OCI-M1 (cell line): Measurements from ENCODE around the gene ATAD1.
A peak's percentile ranks its signal among the peaks of the same experiment; 100 is the strongest.
"Not testable (repeated sequence)": the region's sequence is repeated elsewhere in the genome, so short reads cannot be mapped to it uniquely, and the experiment has no call there.

Experiments used
- DNase-seq: peaks from one replicate; lab custom pipeline; 2025; lab: John Stamatoyannopoulos, UW

Gene ATAD1

GRCh38 chr10:87753995-87754866 is 63.8 kb downstream of the ATAD1 start:
- no peak for DNase-seq

GRCh38 chr10:87752566-87752965 is 65.5 kb downstream of the ATAD1 start:
- DNase-seq, result no peak

- no peak for DNase-seq
These were observed 66.8 kb downstream of the ATAD1 start for GRCh38 chr10:87751274-87751673.

- DNase-seq, result no peak
These were observed 67.2 kb downstream of the ATAD1 start for GRCh38 chr10:87750817-87751216.

GRCh38 chr10:87750001-87750671 is 67.9 kb downstream of the ATAD1 start:
- DNase-seq, result peak; percentile 33

- DNase-seq, result not testable (repeated sequence)
These were observed 69.8 kb downstream of the ATAD1 start for GRCh38 chr10:87748244-87748643.

- no peak for DNase-seq
These were observed 71.1 kb downstream of the ATAD1 start for GRCh38 chr10:87746911-87747310.

GRCh38 chr10:87744606-87745005 is 73.4 kb downstream of the ATAD1 start:
- DNase-seq, result no peak

- DNase-seq, result not testable (repeated sequence)
These were observed 74.9 kb downstream of the ATAD1 start for GRCh38 chr10:87742992-87743610.

GRCh38 chr10:87740254-87740655 is 77.8 kb downstream of the ATAD1 start:
- no peak for DNase-seq

GRCh38 chr10:87739703-87740102 is 78.3 kb downstream of the ATAD1 start:
- no peak for DNase-seq

- DNase-seq, result not testable (repeated sequence)
These were observed 79.8 kb downstream of the ATAD1 start for GRCh38 chr10:87738253-87738652.

GRCh38 chr10:87734987-87735827 is 82.8 kb downstream of the ATAD1 start:
- DNase-seq, result peak; percentile 80

- DNase-seq, result no peak
These were observed 84.9 kb downstream of the ATAD1 start for GRCh38 chr10:87733081-87733480.

- DNase-seq, result no peak
These were observed 88.1 kb downstream of the ATAD1 start for GRCh38 chr10:87729940-87730339.

- no peak for DNase-seq
These were observed 93.2 kb downstream of the ATAD1 start for GRCh38 chr10:87724789-87725188.

- no peak for DNase-seq
These were observed 94.5 kb downstream of the ATAD1 start for GRCh38 chr10:87723500-87723899.

GRCh38 chr10:87722716-87723115 is 95.3 kb downstream of the ATAD1 start:
- no peak for DNase-seq

- no peak for DNase-seq
These were observed 96.2 kb downstream of the ATAD1 start for GRCh38 chr10:87721781-87722180.

- no peak for DNase-seq
These were observed 97.4 kb downstream of the ATAD1 start for GRCh38 chr10:87720665-87721064.

GRCh38 chr10:87716348-87716670 is 101.7 kb downstream of the ATAD1 start:
- no peak for DNase-seq
